ENCODE measurements around the gene AKR1A1. TPM values are rescaled to one million over a fixed set of nuclear protein-coding genes. Genes with fewer than 3 reads are reported as not detected.
A peak's percentile ranks its signal among the peaks of the same experiment; 100 is the strongest.

The AKR1A1 gene
- total RNA-seq, 1 experiment from 2014 or later, result 111 TPM

- Mint-ChIP-seq H3K27me3 (ENCODE audit: unreplicated experiment) (no peaks in the 10 kb centered on the region), H3K36me3 (ENCODE audit: insufficient read depth, unreplicated experiment) (no peaks in the 10 kb centered on the region), H3K4me1 (ENCODE audit: low read depth, unreplicated experiment) (peaks cover 32% of the 10 kb centered on the region), H3K27ac (ENCODE audit: unreplicated experiment) (no peak overlapping the region), H3K9me3 (ENCODE audit: low read depth, unreplicated experiment) (no peaks in the 10 kb centered on the region), H3K4me3 (ENCODE audit: low read depth, unreplicated experiment) (no peak overlapping the region)
- CTCF ChIA-PET, result interaction anchor here (0.7 kb wide), 1 partner anchor 1759 kb away, joined by 6 read pairs; no protein-coding TSS in a partner anchor
- intact Hi-C loops (cut with micrococcal nuclease; ENCODE audit: unreplicated experiment), result no loop called here
- no peak for TF ChIP-seq CTCF (IDR thresholded peaks at IDR 0.05; ENCODE audit: unreplicated experiment)
- DNase-seq, result no peak
- no TSS peak for BruUV-seq (replicated peaks)
Observed at GRCh38 chr1:45542591-45542990, 8.0 kb upstream of the AKR1A1 start.

GRCh38 chr1:45543581-45544417 is 6.8 kb upstream of the AKR1A1 start:
- H3K9me3 Mint-ChIP-seq (ENCODE audit: low read depth, unreplicated experiment), result no peaks in the 10 kb centered on the region
- H3K36me3 Mint-ChIP-seq (ENCODE audit: insufficient read depth, unreplicated experiment), result no peaks in the 10 kb centered on the region
- no peak overlapping the region for H3K4me3 Mint-ChIP-seq (ENCODE audit: low read depth, unreplicated experiment)
- CTCF ChIA-PET, result no interaction called here
- no peak for TF ChIP-seq CTCF (IDR thresholded peaks at IDR 0.05; ENCODE audit: unreplicated experiment)
- peaks cover 32% of the 10 kb centered on the region for H3K4me1 Mint-ChIP-seq (ENCODE audit: low read depth, unreplicated experiment)
- DNase-seq, result no peak
- no peaks in the 10 kb centered on the region for H3K27me3 Mint-ChIP-seq (ENCODE audit: unreplicated experiment)
- no peak overlapping the region for H3K27ac Mint-ChIP-seq (ENCODE audit: unreplicated experiment)
- intact Hi-C loops (cut with micrococcal nuclease; ENCODE audit: unreplicated experiment), result no loop called here
- BruUV-seq (replicated peaks), result no TSS peak

GRCh38 chr1:45544530-45544929 is 6.1 kb upstream of the AKR1A1 start:
- BruUV-seq (replicated peaks), result no TSS peak
- Mint-ChIP-seq H3K27ac (ENCODE audit: unreplicated experiment) (no peak overlapping the region), H3K36me3 (ENCODE audit: insufficient read depth, unreplicated experiment) (no peaks in the 10 kb centered on the region), H3K9me3 (ENCODE audit: low read depth, unreplicated experiment) (no peaks in the 10 kb centered on the region), H3K27me3 (ENCODE audit: unreplicated experiment) (no peaks in the 10 kb centered on the region), H3K4me1 (ENCODE audit: low read depth, unreplicated experiment) (peaks cover 32% of the 10 kb centered on the region), H3K4me3 (ENCODE audit: low read depth, unreplicated experiment) (no peak overlapping the region)
- DNase-seq, result no peak
- no peak for TF ChIP-seq CTCF (IDR thresholded peaks at IDR 0.05; ENCODE audit: unreplicated experiment)
- intact Hi-C loops (cut with micrococcal nuclease; ENCODE audit: unreplicated experiment), result no loop called here
- CTCF ChIA-PET, result no interaction called here

- DNase-seq, result no peak
Observed at GRCh38 chr1:45545019-45545493, 5.6 kb upstream of the AKR1A1 start.

More at GRCh38 chr1:45545019-45545493, 5.6 kb upstream of the AKR1A1 start:
- BruUV-seq (replicated peaks), result no TSS peak
- H3K27ac Mint-ChIP-seq (ENCODE audit: unreplicated experiment), result peak overlapping the region; percentile 4
- CTCF ChIA-PET, result interaction anchor here (0.8 to 1.0 kb wide), 2 partner anchors 10 to 21 kb away, joined by 3 to 4 read pairs; no protein-coding TSS in a partner anchor
- intact Hi-C loops (cut with micrococcal nuclease; ENCODE audit: unreplicated experiment), result loop anchor here (1.0 kb wide), 1 partner anchor 19 kb away; no protein-coding TSS in a partner anchor
- H3K9me3 Mint-ChIP-seq (ENCODE audit: low read depth, unreplicated experiment), result no peaks in the 10 kb centered on the region
- H3K27me3 Mint-ChIP-seq (ENCODE audit: unreplicated experiment), result no peaks in the 10 kb centered on the region
- peaks cover 32% of the 10 kb centered on the region for H3K4me1 Mint-ChIP-seq (ENCODE audit: low read depth, unreplicated experiment)
- H3K36me3 Mint-ChIP-seq (ENCODE audit: insufficient read depth, unreplicated experiment), result peaks cover under 1% of the 10 kb centered on the region
- no peak for TF ChIP-seq CTCF (IDR thresholded peaks at IDR 0.05; ENCODE audit: unreplicated experiment)
- no peak overlapping the region for H3K4me3 Mint-ChIP-seq (ENCODE audit: low read depth, unreplicated experiment)

All from Calu3 (cell line).